Measurements from ENCODE around the gene CCR6. TPM values are rescaled to one million over a fixed set of nuclear protein-coding genes. Genes with fewer than 3 reads are reported as not detected.

CCR6 gene
- polyA plus RNA-seq, 1 experiment: not detected

GRCh38 chr6:167116109-167116837 is 6.6 kb upstream of the CCR6 start:
- ChIA-PET POLR2A (no interaction called here), CTCF (no interaction called here)
- DNase-seq (ENCODE audit: low read depth): no peak
- Histone ChIP-seq H3K36me3 (ENCODE audit: control insufficient read depth, insufficient read depth, low read length) (no peaks in the 10 kb centered on the region), H3K4me3 (ENCODE audit: low read depth, low read length) (no peak overlapping the region), H3K27me3 (ENCODE audit: control insufficient read depth, insufficient read depth, low read length) (no peaks in the 10 kb centered on the region)
- no peak for TF ChIP-seq CTCF (IDR thresholded peaks at IDR 0.05; ENCODE audit: insufficient read depth, low read depth, low read length)

- Histone ChIP-seq H3K4me3 (ENCODE audit: low read depth, low read length) (no peak overlapping the region), H3K27me3 (ENCODE audit: control insufficient read depth, insufficient read depth, low read length) (no peaks in the 10 kb centered on the region), H3K36me3 (ENCODE audit: control insufficient read depth, insufficient read depth, low read length) (no peaks in the 10 kb centered on the region)
- DNase-seq (ENCODE audit: low read depth): no peak
- CTCF ChIA-PET: no interaction called here
- POLR2A ChIA-PET: no interaction called here
- no peak for TF ChIP-seq CTCF (IDR thresholded peaks at IDR 0.05; ENCODE audit: insufficient read depth, low read depth, low read length)
These were observed 6.1 kb upstream of the CCR6 start for GRCh38 chr6:167116838-167117228.

- POLR2A ChIA-PET: no interaction called here
These were observed 4.9 kb upstream of the CCR6 start for GRCh38 chr6:167118006-167118405.

GRCh38 chr6:167118839-167119238 is 4.1 kb upstream of the CCR6 start:
- TF ChIP-seq CTCF (IDR thresholded peaks at IDR 0.05; ENCODE audit: insufficient read depth, low read depth, low read length): no peak
- DNase-seq (ENCODE audit: low read depth): no peak
- no peaks in the 10 kb centered on the region for H3K36me3 ChIP-seq (ENCODE audit: control insufficient read depth, insufficient read depth, low read length)
- ChIA-PET POLR2A (no interaction called here), CTCF (no interaction called here)
- no peaks in the 10 kb centered on the region for H3K27me3 ChIP-seq (ENCODE audit: control insufficient read depth, insufficient read depth, low read length)
- H3K4me3 ChIP-seq (ENCODE audit: low read depth, low read length): no peak overlapping the region

More at GRCh38 chr6:167118006-167118405, 4.9 kb upstream of the CCR6 start:
- CTCF ChIA-PET: no interaction called here
- H3K27me3 ChIP-seq (ENCODE audit: control insufficient read depth, insufficient read depth, low read length): no peaks in the 10 kb centered on the region
- TF ChIP-seq CTCF (IDR thresholded peaks at IDR 0.05; ENCODE audit: insufficient read depth, low read depth, low read length): no peak
- H3K4me3 ChIP-seq (ENCODE audit: low read depth, low read length): no peak overlapping the region
- no peak for DNase-seq (ENCODE audit: low read depth)
- no peaks in the 10 kb centered on the region for H3K36me3 ChIP-seq (ENCODE audit: control insufficient read depth, insufficient read depth, low read length)

- ChIA-PET POLR2A (no interaction called here), CTCF (no interaction called here)
- no peak for TF ChIP-seq CTCF (IDR thresholded peaks at IDR 0.05; ENCODE audit: insufficient read depth, low read depth, low read length)
- DNase-seq (ENCODE audit: low read depth): no peak
- no peaks in the 10 kb centered on the region for H3K27me3 ChIP-seq (ENCODE audit: control insufficient read depth, insufficient read depth, low read length)
- no peaks in the 10 kb centered on the region for H3K36me3 ChIP-seq (ENCODE audit: control insufficient read depth, insufficient read depth, low read length)
- H3K4me3 ChIP-seq (ENCODE audit: low read depth, low read length): no peak overlapping the region
These were observed 3.0 kb upstream of the CCR6 start for GRCh38 chr6:167119670-167120582.

All from BJ (cell line).